ENCODE measurements around the gene SIVA1.

Gene SIVA1

DNA sequence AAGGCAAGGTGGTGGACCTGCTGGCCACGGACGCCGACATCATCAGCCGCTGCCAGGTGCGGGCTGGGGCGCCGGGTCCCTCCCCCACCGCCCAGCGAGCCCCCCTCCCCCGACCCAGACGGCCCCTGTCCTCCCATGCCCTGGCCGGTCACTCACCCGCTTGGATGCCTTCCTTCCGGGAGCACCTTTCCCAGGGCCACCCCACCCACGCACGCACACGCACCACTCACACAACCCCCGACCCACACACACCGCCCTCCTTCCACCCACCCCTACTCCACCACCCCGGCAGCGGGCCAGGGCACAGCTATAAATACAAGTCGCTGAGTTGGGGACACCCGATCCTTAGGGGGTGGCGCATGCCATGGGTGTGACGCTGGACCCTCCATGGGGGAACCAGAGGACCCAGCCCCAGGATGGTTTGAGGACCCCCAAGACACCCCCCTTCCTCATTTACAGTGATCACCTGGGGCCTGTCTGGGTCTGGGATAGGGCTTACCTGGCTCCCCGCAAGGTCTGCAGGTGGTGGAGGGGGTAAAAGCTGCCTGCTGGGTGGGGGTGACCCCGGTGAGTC lies 28.5 kb upstream of the SIVA1 start:
- TF ChIP-seq EZH2 (IDR thresholded peaks at IDR 0.05; ENCODE audit: borderline replicate concordance, low read depth, low read length, severe bottlenecking) = no peak
- TF ChIP-seq, protein P1, sequence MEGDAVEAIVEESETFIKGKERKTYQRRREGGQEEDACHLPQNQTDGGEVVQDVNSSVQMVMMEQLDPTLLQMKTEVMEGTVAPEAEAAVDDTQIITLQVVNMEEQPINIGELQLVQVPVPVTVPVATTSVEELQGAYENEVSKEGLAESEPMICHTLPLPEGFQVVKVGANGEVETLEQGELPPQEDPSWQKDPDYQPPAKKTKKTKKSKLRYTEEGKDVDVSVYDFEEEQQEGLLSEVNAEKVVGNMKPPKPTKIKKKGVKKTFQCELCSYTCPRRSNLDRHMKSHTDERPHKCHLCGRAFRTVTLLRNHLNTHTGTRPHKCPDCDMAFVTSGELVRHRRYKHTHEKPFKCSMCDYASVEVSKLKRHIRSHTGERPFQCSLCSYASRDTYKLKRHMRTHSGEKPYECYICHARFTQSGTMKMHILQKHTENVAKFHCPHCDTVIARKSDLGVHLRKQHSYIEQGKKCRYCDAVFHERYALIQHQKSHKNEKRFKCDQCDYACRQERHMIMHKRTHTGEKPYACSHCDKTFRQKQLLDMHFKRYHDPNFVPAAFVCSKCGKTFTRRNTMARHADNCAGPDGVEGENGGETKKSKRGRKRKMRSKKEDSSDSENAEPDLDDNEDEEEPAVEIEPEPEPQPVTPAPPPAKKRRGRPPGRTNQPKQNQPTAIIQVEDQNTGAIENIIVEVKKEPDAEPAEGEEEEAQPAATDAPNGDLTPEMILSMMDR (IDR thresholded peaks at IDR 0.05; ENCODE audit: borderline replicate concordance, extremely low read depth, low read length, poor library complexity, severe bottlenecking) = no peak
- H3K79me2 ChIP-seq (ENCODE audit: insufficient read depth, low read length) = no peaks in the 10 kb centered on the region
- peak overlapping the region; percentile 65 for H2AFZ ChIP-seq (ENCODE audit: low read depth, low read length)
- no peaks in the 10 kb centered on the region for H3K27me3 ChIP-seq (ENCODE audit: insufficient read depth, low read length, poor library complexity)
- peaks cover 19% of the 10 kb centered on the region for H3K4me1 ChIP-seq (ENCODE audit: insufficient read depth, low read length)
- ATAC-seq (ENCODE audit: insufficient read depth, low read depth) (no peak), DNase-seq (no peak)
- H3K27ac ChIP-seq (ENCODE audit: low read length) = no peak overlapping the region
- peaks cover 3% of the 10 kb centered on the region; the same call in 1 of the 2 replicates for H3K36me3 ChIP-seq (ENCODE audit: insufficient read depth, low read length)
- H4K20me1 ChIP-seq (ENCODE audit: insufficient read depth, low read length) = peaks cover 5% of the 10 kb centered on the region
- H3K4me3 ChIP-seq (ENCODE audit: low read depth in 1 of 2, low read length in 2 of 2) = peak overlapping the region; percentile 16 to 85; a peak in 3 of 4 replicates
- H3K4me2 ChIP-seq (ENCODE audit: insufficient read depth, low read length) = peak overlapping the region; percentile 83
- no peaks in the 10 kb centered on the region for H3K9me3 ChIP-seq (ENCODE audit: insufficient read depth, low read length, severe bottlenecking)
- H3K9ac ChIP-seq (ENCODE audit: low read depth, low read length) = peak overlapping the region; percentile 53; the same call in 1 of the 2 replicates

DNA sequence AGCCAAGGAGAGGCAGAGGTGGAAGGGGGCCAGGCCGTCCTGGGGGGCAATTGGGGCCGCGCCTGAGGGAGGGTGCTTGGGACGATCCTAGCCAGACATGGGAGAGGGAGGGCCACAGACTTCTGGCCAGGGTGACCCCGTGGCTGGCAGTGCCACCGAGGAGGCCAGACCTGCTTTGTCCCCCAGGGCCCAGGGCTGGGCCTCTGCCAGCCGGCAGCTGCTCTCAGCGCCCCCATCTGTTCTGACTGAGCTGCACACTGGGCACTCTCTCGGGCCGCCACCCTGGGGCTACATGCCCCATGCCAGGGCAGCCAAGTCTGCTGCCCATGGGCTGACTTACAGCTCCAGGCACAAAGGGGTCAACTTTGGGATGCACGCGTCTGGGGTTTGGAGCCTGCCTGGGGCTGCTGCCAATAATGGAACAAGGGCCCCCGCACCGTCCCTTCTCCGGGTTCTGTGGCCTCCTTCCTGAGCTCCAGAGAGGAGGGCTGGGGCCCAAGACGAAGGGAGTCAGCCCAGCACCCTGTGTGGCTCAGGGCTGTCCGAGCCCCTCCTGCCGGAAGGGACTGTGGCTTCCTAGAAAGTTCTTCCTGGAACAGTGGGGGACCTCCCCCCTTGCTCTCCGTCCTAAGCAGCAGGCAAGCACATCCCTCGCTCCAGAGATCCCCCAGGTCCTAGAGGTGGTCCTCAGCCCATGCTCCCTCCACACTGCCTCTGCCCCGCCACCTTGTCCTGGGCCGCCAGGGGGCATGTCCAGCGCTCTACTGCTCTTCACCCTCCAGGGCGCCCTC lies 27.8 kb upstream of the SIVA1 start:
- Histone ChIP-seq H2AFZ (ENCODE audit: low read depth, low read length) (no peak overlapping the region), H3K9ac (ENCODE audit: low read depth, low read length) (peak overlapping the region; percentile 53; the same call in 1 of the 2 replicates), H3K27me3 (ENCODE audit: insufficient read depth, low read length, poor library complexity) (no peaks in the 10 kb centered on the region), H3K4me2 (ENCODE audit: insufficient read depth, low read length) (peak overlapping the region; percentile 83), H3K36me3 (ENCODE audit: insufficient read depth, low read length) (no peaks in the 10 kb centered on the region), H3K79me2 (ENCODE audit: insufficient read depth, low read length) (no peaks in the 10 kb centered on the region), H3K27ac (ENCODE audit: low read length) (no peak overlapping the region), H3K4me1 (ENCODE audit: insufficient read depth, low read length) (peaks cover 19% of the 10 kb centered on the region), H3K9me3 (ENCODE audit: insufficient read depth, low read length, severe bottlenecking) (no peaks in the 10 kb centered on the region), H3K4me3 (ENCODE audit: low read depth in 1 of 2, low read length in 2 of 2) (no peak overlapping the region), H4K20me1 (ENCODE audit: insufficient read depth, low read length) (peaks cover 5% of the 10 kb centered on the region)
- TF ChIP-seq, protein P1 (IDR thresholded peaks at IDR 0.05; ENCODE audit: borderline replicate concordance, extremely low read depth, low read length, poor library complexity, severe bottlenecking) = peak; percentile 31
- no peak for TF ChIP-seq EZH2 (IDR thresholded peaks at IDR 0.05; ENCODE audit: borderline replicate concordance, low read depth, low read length, severe bottlenecking)
- DNase-seq (no peak), ATAC-seq (ENCODE audit: insufficient read depth, low read depth) (no peak)

DNA sequence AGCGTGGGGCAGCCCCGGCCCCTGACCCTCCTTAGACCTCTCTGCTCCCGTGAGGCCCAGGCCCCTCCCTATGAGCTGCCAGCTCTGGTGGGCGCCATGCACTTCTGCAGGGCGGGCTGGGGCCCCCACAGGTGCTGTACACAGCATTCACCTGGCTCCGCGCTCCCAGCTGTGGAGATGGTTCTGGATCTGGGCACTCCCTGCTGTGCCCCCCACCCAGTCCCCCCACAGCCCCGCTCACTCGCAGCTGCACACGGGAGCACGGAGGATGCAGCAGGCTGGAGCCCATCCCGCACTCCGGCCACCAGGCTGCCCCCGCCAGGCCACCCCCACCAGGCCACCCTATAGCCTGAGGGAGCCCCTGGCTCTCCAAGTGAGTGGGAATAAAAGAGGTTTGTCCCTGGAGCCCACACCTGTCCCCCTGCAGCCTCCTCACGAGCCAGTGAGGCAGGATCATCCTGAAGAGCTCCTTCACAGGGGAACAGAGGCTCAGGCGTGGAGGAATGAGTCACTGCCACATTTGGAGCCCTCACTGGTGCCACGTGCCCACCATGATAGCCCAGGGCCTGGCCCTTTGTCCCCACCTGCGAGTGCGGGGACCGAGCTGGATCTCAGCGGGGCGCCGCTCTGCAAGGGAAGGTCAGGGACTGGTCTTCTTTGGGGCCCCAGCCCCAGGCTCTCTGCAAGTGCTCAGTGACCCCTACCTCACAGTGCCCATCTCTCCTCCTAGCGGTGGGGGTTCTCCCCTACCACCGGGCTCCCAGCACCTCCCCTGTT lies 27.0 kb upstream of the SIVA1 start:
- DNase-seq (no peak), ATAC-seq (ENCODE audit: insufficient read depth, low read depth) (no peak)
- Histone ChIP-seq H3K4me2 (ENCODE audit: insufficient read depth, low read length) (no peak overlapping the region), H3K9me3 (ENCODE audit: insufficient read depth, low read length, severe bottlenecking) (no peaks in the 10 kb centered on the region), H3K36me3 (ENCODE audit: insufficient read depth, low read length) (no peaks in the 10 kb centered on the region), H3K27me3 (ENCODE audit: insufficient read depth, low read length, poor library complexity) (no peaks in the 10 kb centered on the region), H4K20me1 (ENCODE audit: insufficient read depth, low read length) (peaks cover 5% of the 10 kb centered on the region), H3K4me3 (ENCODE audit: low read depth in 1 of 2, low read length in 2 of 2) (no peak overlapping the region), H3K4me1 (ENCODE audit: insufficient read depth, low read length) (peaks cover 19% of the 10 kb centered on the region), H2AFZ (ENCODE audit: low read depth, low read length) (no peak overlapping the region), H3K9ac (ENCODE audit: low read depth, low read length) (no peak overlapping the region), H3K79me2 (ENCODE audit: insufficient read depth, low read length) (no peaks in the 10 kb centered on the region), H3K27ac (ENCODE audit: low read length) (no peak overlapping the region)
- no peak for TF ChIP-seq EZH2 (IDR thresholded peaks at IDR 0.05; ENCODE audit: borderline replicate concordance, low read depth, low read length, severe bottlenecking)
- TF ChIP-seq, protein P1 (IDR thresholded peaks at IDR 0.05; ENCODE audit: borderline replicate concordance, extremely low read depth, low read length, poor library complexity, severe bottlenecking) = no peak

All from DND-41 (cell line).